HepG2 (cell line): ENCODE data around the gene NAT14. TPM values are rescaled to one million over a fixed set of nuclear protein-coding genes. Genes with fewer than 3 reads are reported as not detected.
A peak's percentile ranks its signal among the peaks of the same experiment; 100 is the strongest.

Source experiments
- BCL3 ChIP-seq: sonication (generic); formaldehyde crosslinking; IDR thresholded peaks from 2 replicates; pipeline ENCODE4 v1.5.1; 2020; ENCODE audit warnings: mild to moderate bottlenecking, missing genetic modification reagents, moderate library complexity
- CENPX ChIP-seq: sonication (generic); formaldehyde crosslinking; IDR thresholded peaks from 2 replicates; pipeline ENCODE4 v1.9.0; 2021; ENCODE audit warnings: mild to moderate bottlenecking, missing genetic modification reagents, moderate library complexity
- FLYWCH1 ChIP-seq: sonication (generic); formaldehyde crosslinking; IDR thresholded peaks from 2 replicates; pipeline ENCODE4 v1.8.1; 2023; ENCODE audit warnings: mild to moderate bottlenecking, missing genetic modification reagents
- FOXA3 ChIP-seq: IDR thresholded peaks from 2 replicates; pipeline ENCODE4 v1.6.1; 2016; ENCODE audit warnings: missing genetic modification reagents, missing compliant biosample characterization
- FOXO1 ChIP-seq: sonication (generic); formaldehyde crosslinking; IDR thresholded peaks from 2 replicates; pipeline ENCODE4 v1.4.0; 2020; ENCODE audit warnings: missing genetic modification reagents
- HDAC1 ChIP-seq: sonication (generic); formaldehyde crosslinking; IDR thresholded peaks from 2 replicates; pipeline ENCODE4 v1.5.1; 2020; ENCODE audit warnings: mild to moderate bottlenecking, missing genetic modification reagents
- HNRNPUL1 ChIP-seq: fragments of 200-400 bp; formaldehyde crosslinking; IDR thresholded peaks from 2 replicates; pipeline ENCODE4 v1.6.1; 2017; ENCODE audit warnings: low read depth, mild to moderate bottlenecking, low read length, moderate library complexity
- MBD4 ChIP-seq: IDR thresholded peaks from 2 replicates; pipeline ENCODE4 v1.6.1; 2012; ENCODE audit warnings: low read length, inconsistent platforms, borderline replicate concordance
- MLX ChIP-seq: IDR thresholded peaks from 2 replicates; pipeline ENCODE4 v1.6.1; 2016
- NR3C1 ChIP-seq: sonication (generic); formaldehyde crosslinking; IDR thresholded peaks from 2 replicates; pipeline ENCODE4 v1.4.0; 2020; ENCODE audit warnings: missing genetic modification reagents
- PCBP2 ChIP-seq: fragments of 200-400 bp; formaldehyde crosslinking; optimal IDR thresholded peaks from 2 replicates; pipeline ENCODE3; 2018; ENCODE audit warnings: low read length, low read depth; ENCODE audit not compliant: poor library complexity, severe bottlenecking
- SIX4 ChIP-seq: sonication (generic); formaldehyde crosslinking; IDR thresholded peaks from 2 replicates; pipeline ENCODE4 v1.4.0; 2020; ENCODE audit warnings: missing genetic modification reagents
- SKI ChIP-seq: fragments of 450-650 bp; IDR thresholded peaks from one replicate; pipeline ENCODE4 v1.6.1; 2018; ENCODE audit warnings: mild to moderate bottlenecking; ENCODE audit not compliant: partially characterized antibody
- SMAD3 ChIP-seq: sonication (generic); formaldehyde crosslinking; IDR thresholded peaks from 2 replicates; pipeline ENCODE4 v1.4.0; 2020; ENCODE audit warnings: missing genetic modification reagents
- SMARCE1 ChIP-seq: fragments of 450-650 bp; IDR thresholded peaks from 2 replicates; pipeline ENCODE4 v1.6.1; 2017; ENCODE audit warnings: borderline replicate concordance
- SMC3 ChIP-seq: IDR thresholded peaks from 2 replicates; pipeline ENCODE4 v1.6.1; 2011; ENCODE audit warnings: low read length, improper control_type of control experiment
- TAF15 ChIP-seq: fragments of 200-400 bp; formaldehyde crosslinking; IDR thresholded peaks from one replicate; pipeline ENCODE4 v1.6.1; 2018; ENCODE audit warnings: mild to moderate bottlenecking, low read depth, low read length; ENCODE audit not compliant: poor library complexity, severe bottlenecking
- YEATS2 ChIP-seq: sonication (generic); formaldehyde crosslinking; IDR thresholded peaks from 2 replicates; pipeline ENCODE4 v1.4.0; 2020; ENCODE audit warnings: missing genetic modification reagents, borderline replicate concordance
- ZFYVE20 ChIP-seq: sonication (generic); formaldehyde crosslinking; IDR thresholded peaks from 2 replicates; pipeline ENCODE4 v1.8.0; 2023; ENCODE audit warnings: low read depth, mild to moderate bottlenecking, moderate library complexity, missing genetic modification reagents, borderline replicate concordance
- ZNF317 ChIP-seq: sonication (generic); formaldehyde crosslinking; IDR thresholded peaks from 2 replicates; pipeline ENCODE4 v1.5.0; 2020; ENCODE audit warnings: mild to moderate bottlenecking, missing genetic modification reagents
- ZNF343 ChIP-seq: sonication (generic); formaldehyde crosslinking; IDR thresholded peaks from 2 replicates; pipeline ENCODE4 v1.4.0; 2020; ENCODE audit warnings: mild to moderate bottlenecking, missing genetic modification reagents
- ZNF430 ChIP-seq: sonication (generic); formaldehyde crosslinking; IDR thresholded peaks from 2 replicates; pipeline ENCODE4 v1.9.0; 2021; ENCODE audit warnings: mild to moderate bottlenecking, missing genetic modification reagents
- ZNF468 ChIP-seq: sonication (generic); formaldehyde crosslinking; IDR thresholded peaks from 2 replicates; pipeline ENCODE4 v1.8.0; 2022; ENCODE audit warnings: mild to moderate bottlenecking, moderate library complexity, missing genetic modification reagents
- ZNF709 ChIP-seq: sonication (generic); formaldehyde crosslinking; IDR thresholded peaks from 2 replicates; pipeline ENCODE4 v1.5.0; 2020; ENCODE audit warnings: mild to moderate bottlenecking, missing genetic modification reagents
- ZNF724P ChIP-seq: sonication (generic); formaldehyde crosslinking; IDR thresholded peaks from 2 replicates; pipeline ENCODE4 v1.8.0; 2022; ENCODE audit warnings: missing genetic modification reagents, borderline replicate concordance
- ZNF766 ChIP-seq: sonication (generic); formaldehyde crosslinking; IDR thresholded peaks from 2 replicates; pipeline ENCODE4 v1.5.0; 2020; ENCODE audit warnings: missing genetic modification reagents, borderline replicate concordance
- ZNF816 ChIP-seq: sonication (generic); formaldehyde crosslinking; IDR thresholded peaks from 2 replicates; pipeline ENCODE4 v1.8.0; 2022; ENCODE audit warnings: missing genetic modification reagents, mild to moderate bottlenecking, borderline replicate concordance
- polyA plus RNA-seq, 8 experiments: library from polyadenylated mRNA; depleted of rRNA in 3 of 8; stranded (reverse) in 7 of 8; unstranded in 1 of 8; fragments of >200 nt; fragmentation: Illumina TruSeq in 4 of 8; extraction: Trizol in 4 of 8; gene quantifications; 2 replicates each; pipeline versions ENCODE4 v1.2.1 to v1.2.3, GENCODE V29; 2011 to 2016; ENCODE audit warnings: low read depth in 4 of 8, missing spikeins in 1 of 8, mixed read lengths in 1 of 8; ENCODE audit not compliant: insufficient read depth in 1 of 8
- total RNA-seq, 5 experiments: library from RNA; depleted of rRNA; stranded (reverse); fragments of >200 nt; fragmentation: Illumina TruSeq; extraction: Trizol; gene quantifications; 2 replicates each; pipeline ENCODE4 v1.2.3, GENCODE V29; 2016; ENCODE audit warnings: low read depth in 1 of 5
- TF ChIP-seq, protein P1 (sequence below): sonication (generic); formaldehyde crosslinking; IDR thresholded peaks from 2 replicates; pipeline ENCODE4 v1.8.1; 2022; ENCODE audit warnings: mild to moderate bottlenecking, missing genetic modification reagents

NAT14 gene
- total and polyA plus RNA-seq, 2 of the 13 experiments (the other 11 are each of a cell fraction or from before 2014, with no cell fraction given) = 20.7 to 22.3 TPM

DNA sequence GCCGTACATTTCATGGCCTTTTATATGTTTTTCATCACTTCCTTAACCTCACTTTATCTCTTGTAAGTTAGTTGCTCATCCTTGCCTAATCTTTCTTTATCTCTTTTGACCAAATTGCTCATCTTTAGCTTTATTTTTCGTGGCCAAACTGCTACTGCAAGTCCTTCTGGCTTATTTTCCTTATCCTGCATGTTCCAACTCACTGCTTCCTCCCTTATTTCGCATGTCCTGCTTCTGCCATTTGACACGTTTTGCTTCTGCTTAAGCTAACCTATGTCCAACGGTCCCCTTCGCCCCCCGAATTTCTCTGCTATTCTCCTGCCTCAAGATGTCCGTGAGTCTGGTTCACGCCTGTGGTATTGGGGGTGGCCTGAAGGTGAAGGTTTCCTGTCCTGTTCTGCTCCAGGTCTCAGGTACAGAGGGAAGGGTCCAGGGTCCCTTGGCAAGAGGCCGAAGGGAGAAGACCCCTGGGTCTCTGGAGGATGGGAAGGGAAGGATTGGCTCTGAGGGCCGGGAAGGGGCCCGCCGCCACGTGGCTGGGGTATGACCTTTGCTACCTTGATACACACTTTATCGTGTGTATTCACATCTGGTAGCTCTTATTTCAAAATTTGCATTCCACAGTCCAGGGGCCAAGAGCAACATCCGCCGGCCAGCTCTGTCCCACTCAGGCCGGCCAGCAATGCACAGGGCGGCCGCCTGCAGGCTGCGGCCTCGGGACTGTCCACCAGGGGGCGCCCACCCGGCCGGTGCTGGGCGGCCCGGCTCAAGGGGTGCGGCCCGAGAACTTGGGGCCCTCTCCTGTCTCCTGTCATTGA is 17.5 kb upstream of the NAT14 start (continued):
- TF ChIP-seq, protein P1, sequence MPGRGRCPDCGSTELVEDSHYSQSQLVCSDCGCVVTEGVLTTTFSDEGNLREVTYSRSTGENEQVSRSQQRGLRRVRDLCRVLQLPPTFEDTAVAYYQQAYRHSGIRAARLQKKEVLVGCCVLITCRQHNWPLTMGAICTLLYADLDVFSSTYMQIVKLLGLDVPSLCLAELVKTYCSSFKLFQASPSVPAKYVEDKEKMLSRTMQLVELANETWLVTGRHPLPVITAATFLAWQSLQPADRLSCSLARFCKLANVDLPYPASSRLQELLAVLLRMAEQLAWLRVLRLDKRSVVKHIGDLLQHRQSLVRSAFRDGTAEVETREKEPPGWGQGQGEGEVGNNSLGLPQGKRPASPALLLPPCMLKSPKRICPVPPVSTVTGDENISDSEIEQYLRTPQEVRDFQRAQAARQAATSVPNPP (CRISPR knock-in tag) = 0 out of 2 replicates have a peak, but pooled peaks have one; percentile 43
- TF ChIP-seq ZNF709 (CRISPR knock-in tag) (no peak), BCL3 (CRISPR knock-in tag) (peak; percentile 46; the same call in 1 of the 2 replicates), SMC3 (no peak; the same call in 1 of the 2 replicates), PCBP2 (no peak), TAF15 (no peak), YEATS2 (CRISPR knock-in tag) (no peak), HNRNPUL1 (no peak), SIX4 (CRISPR knock-in tag) (0 out of 2 replicates have a peak, but pooled peaks have one; percentile 36), NR3C1 (CRISPR knock-in tag) (no peak), ZNF468 (no peak), ZNF766 (CRISPR knock-in tag) (no peak), ZNF816 (no peak), FOXO1 (CRISPR knock-in tag) (no peak; the same call in 1 of the 2 replicates), CENPX (CRISPR knock-in tag) (no peak), MBD4 (no peak), ZNF430 (CRISPR knock-in tag) (no peak), MLX (no peak), SMAD3 (CRISPR knock-in tag) (no peak), ZNF343 (CRISPR knock-in tag) (no peak), SKI (no peak), ZNF724P (CRISPR knock-in tag) (no peak), FLYWCH1 (no peak), ZNF317 (CRISPR knock-in tag) (no peak), ZFYVE20 (CRISPR knock-in tag) (no peak), FOXA3 (peak; percentile 34), SMARCE1 (no peak), HDAC1 (CRISPR knock-in tag) (0 out of 2 replicates have a peak, but pooled peaks have one; percentile 41)
